ENCODE data around the gene GPR17. TPM values are rescaled to one million over a fixed set of nuclear protein-coding genes. Genes with fewer than 3 reads are reported as not detected.

Gene GPR17
- total RNA-seq, 1 donor from 2014 or later, result 0.18 TPM

DNA sequence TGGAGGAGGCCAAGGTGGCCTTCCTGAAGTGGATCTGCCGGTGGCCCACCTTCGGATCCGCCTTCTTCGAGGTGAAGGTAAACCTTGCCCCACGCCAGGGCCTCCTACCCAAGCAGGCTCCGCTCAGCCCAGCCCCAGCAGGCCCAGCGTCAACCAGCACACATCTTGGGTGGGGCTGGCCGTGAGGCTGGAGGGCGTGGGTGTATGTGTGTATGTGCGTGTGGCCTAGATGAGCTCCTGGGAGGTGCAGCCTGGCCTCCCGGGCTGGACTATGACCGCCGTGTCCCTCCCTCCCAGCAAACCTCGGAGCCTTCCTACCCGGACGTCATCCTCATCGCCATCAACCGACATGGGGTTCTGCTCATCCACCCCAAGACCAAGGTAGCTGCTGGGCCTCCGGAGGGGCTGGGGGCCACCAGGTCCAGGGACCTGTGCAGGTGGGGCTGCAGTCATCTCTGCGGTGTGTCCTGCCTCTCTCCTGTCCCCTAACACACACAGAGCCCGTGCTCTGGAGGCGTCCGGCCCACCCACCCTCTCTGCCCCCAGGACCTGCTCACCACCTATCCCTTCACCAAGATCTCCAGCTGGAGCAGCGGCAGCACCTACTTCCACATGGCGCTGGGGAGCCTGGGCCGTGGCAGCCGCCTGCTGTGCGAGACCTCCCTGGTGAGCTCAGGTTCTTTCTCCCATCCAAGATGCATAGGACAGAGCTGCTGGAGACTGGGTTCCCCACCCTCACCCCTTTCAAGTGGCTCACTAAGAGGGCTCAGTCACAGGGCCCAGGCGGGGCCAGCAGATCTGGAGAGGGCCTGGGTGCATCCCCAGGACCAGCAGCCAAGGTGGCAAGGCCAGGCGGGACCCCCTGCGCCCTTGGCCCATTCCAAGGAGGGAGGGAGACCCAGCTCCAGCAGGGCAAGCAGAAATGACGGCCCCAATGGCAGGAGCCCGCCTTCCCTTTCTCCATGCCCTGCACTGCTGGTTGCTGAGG, 9.4 kb upstream of the GPR17 start:
- no peaks in the 10 kb centered on the region for H3K9me3 Mint-ChIP-seq (ENCODE audit: unreplicated experiment)
- Histone ChIP-seq H3K27ac (ENCODE audit: low read depth, low read length) (no peak overlapping the region), H3K4me1 (ENCODE audit: insufficient read depth, low read length) (peaks cover 14% of the 10 kb centered on the region), H2AFZ (ENCODE audit: low read depth, low read length) (no peak overlapping the region), H4K20me1 (ENCODE audit: insufficient read depth, low read length) (no peaks in the 10 kb centered on the region), H3K9ac (ENCODE audit: low read length) (no peak overlapping the region), H3K36me3 (ENCODE audit: insufficient read depth, low read length) (no peaks in the 10 kb centered on the region), H3K27me3 (ENCODE audit: insufficient read depth, low read length) (no peaks in the 10 kb centered on the region), H3K4me2 (ENCODE audit: low read length) (no peak overlapping the region), H3K4me3 (ENCODE audit: insufficient read depth, low read depth, low read length) (no peak overlapping the region), H3K9me3 (ENCODE audit: insufficient read depth, low read depth, low read length) (no peaks in the 10 kb centered on the region), H3K79me2 (ENCODE audit: insufficient read depth, low read length) (no peaks in the 10 kb centered on the region)
- no peaks in the 10 kb centered on the region for H3K27me3 Mint-ChIP-seq (ENCODE audit: low read depth, unreplicated experiment)
- TF ChIP-seq EZH2 (IDR thresholded peaks at IDR 0.05; ENCODE audit: insufficient read depth, low read length), result no peak
- TF ChIP-seq, protein P1, sequence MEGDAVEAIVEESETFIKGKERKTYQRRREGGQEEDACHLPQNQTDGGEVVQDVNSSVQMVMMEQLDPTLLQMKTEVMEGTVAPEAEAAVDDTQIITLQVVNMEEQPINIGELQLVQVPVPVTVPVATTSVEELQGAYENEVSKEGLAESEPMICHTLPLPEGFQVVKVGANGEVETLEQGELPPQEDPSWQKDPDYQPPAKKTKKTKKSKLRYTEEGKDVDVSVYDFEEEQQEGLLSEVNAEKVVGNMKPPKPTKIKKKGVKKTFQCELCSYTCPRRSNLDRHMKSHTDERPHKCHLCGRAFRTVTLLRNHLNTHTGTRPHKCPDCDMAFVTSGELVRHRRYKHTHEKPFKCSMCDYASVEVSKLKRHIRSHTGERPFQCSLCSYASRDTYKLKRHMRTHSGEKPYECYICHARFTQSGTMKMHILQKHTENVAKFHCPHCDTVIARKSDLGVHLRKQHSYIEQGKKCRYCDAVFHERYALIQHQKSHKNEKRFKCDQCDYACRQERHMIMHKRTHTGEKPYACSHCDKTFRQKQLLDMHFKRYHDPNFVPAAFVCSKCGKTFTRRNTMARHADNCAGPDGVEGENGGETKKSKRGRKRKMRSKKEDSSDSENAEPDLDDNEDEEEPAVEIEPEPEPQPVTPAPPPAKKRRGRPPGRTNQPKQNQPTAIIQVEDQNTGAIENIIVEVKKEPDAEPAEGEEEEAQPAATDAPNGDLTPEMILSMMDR (IDR thresholded peaks at IDR 0.05; ENCODE audit: insufficient read depth, low read depth, low read length), result no peak
- DNase-seq (ENCODE audit: low read depth) (no peak), FAIRE-seq (no peak)
- H3K4me3 Mint-ChIP-seq (ENCODE audit: unreplicated experiment), result no peak overlapping the region
- peaks cover 5% of the 10 kb centered on the region for H3K36me3 Mint-ChIP-seq (ENCODE audit: low read depth, unreplicated experiment)
- H3K27ac Mint-ChIP-seq (ENCODE audit: unreplicated experiment), result no peak overlapping the region
- H3K4me1 Mint-ChIP-seq (ENCODE audit: low read depth, unreplicated experiment), result peaks cover 12% of the 10 kb centered on the region

GRCh38 chr2:127637236-127637630, 8.7 kb upstream of the GPR17 start:
- H3K4me1 Mint-ChIP-seq (ENCODE audit: low read depth, unreplicated experiment), result peaks cover 12% of the 10 kb centered on the region
- peaks cover 14% of the 10 kb centered on the region for H3K4me1 ChIP-seq (ENCODE audit: insufficient read depth, low read length)
- H3K36me3 Mint-ChIP-seq (ENCODE audit: low read depth, unreplicated experiment), result peaks cover 5% of the 10 kb centered on the region
- no peaks in the 10 kb centered on the region for H3K9me3 Mint-ChIP-seq (ENCODE audit: unreplicated experiment)
- no peaks in the 10 kb centered on the region for H3K27me3 ChIP-seq (ENCODE audit: insufficient read depth, low read length)
- H3K27ac Mint-ChIP-seq (ENCODE audit: unreplicated experiment), result no peak overlapping the region
- no peak overlapping the region for H2AFZ ChIP-seq (ENCODE audit: low read depth, low read length)
- peak overlapping the region; percentile 76 for H3K27ac ChIP-seq (ENCODE audit: low read depth, low read length)
- peak overlapping the region; percentile 10 for H3K4me3 ChIP-seq (ENCODE audit: insufficient read depth, low read depth, low read length)
- H3K9me3 ChIP-seq (ENCODE audit: insufficient read depth, low read depth, low read length), result no peaks in the 10 kb centered on the region
- DNase-seq (ENCODE audit: low read depth), result no peak
- no peak for FAIRE-seq
- H3K36me3 ChIP-seq (ENCODE audit: insufficient read depth, low read length), result no peaks in the 10 kb centered on the region
- H3K79me2 ChIP-seq (ENCODE audit: insufficient read depth, low read length), result no peaks in the 10 kb centered on the region
- TF ChIP-seq, protein P1 (IDR thresholded peaks at IDR 0.05; ENCODE audit: insufficient read depth, low read depth, low read length), result no peak
- TF ChIP-seq EZH2 (IDR thresholded peaks at IDR 0.05; ENCODE audit: insufficient read depth, low read length), result no peak
- H3K4me2 ChIP-seq (ENCODE audit: low read length), result peak overlapping the region; percentile 67
- H3K27me3 Mint-ChIP-seq (ENCODE audit: low read depth, unreplicated experiment), result no peaks in the 10 kb centered on the region
- no peaks in the 10 kb centered on the region for H4K20me1 ChIP-seq (ENCODE audit: insufficient read depth, low read length)
- peak overlapping the region; percentile 62 for H3K9ac ChIP-seq (ENCODE audit: low read length)
- H3K4me3 Mint-ChIP-seq (ENCODE audit: unreplicated experiment), result no peak overlapping the region

Data from astrocyte (in vitro differentiated cells and primary cell).